HG02588 (cell line): ENCODE results near the gene ADAMTSL1.

Experiments used
- ATAC-seq: cut with Tn5 transposase; IDR thresholded peaks from one replicate; pipeline ENCODE4 v1.9.1; 2021; ENCODE audit warnings: mild to moderate bottlenecking, moderate library complexity; ENCODE audit not compliant: unreplicated experiment

Gene ADAMTSL1

GRCh38 chr9:18639911-18640310, 166.0 kb downstream of the ADAMTSL1 start:
- ATAC-seq = no peak

- ATAC-seq = no peak
Observed at GRCh38 chr9:18658804-18659705, 185.1 kb downstream of the ADAMTSL1 start.

GRCh38 chr9:18660001-18660400, 186.0 kb downstream of the ADAMTSL1 start:
- ATAC-seq = no peak

- ATAC-seq = no peak
Observed at GRCh38 chr9:18662320-18662719, 188.4 kb downstream of the ADAMTSL1 start.

- no peak for ATAC-seq
Observed at GRCh38 chr9:18665947-18666346, 192.0 kb downstream of the ADAMTSL1 start.

- ATAC-seq = no peak
Observed at GRCh38 chr9:18666348-18666747, 192.4 kb downstream of the ADAMTSL1 start.

- ATAC-seq = no peak
Observed at GRCh38 chr9:18666986-18667772, 193.2 kb downstream of the ADAMTSL1 start.

GRCh38 chr9:18668944-18669343, 195.0 kb downstream of the ADAMTSL1 start:
- ATAC-seq = no peak

- no peak for ATAC-seq
Observed at GRCh38 chr9:18672706-18673105, 198.8 kb downstream of the ADAMTSL1 start.

- no peak for ATAC-seq
Observed at GRCh38 chr9:18673179-18673578, 199.2 kb downstream of the ADAMTSL1 start.

GRCh38 chr9:18675332-18675731, 201.4 kb downstream of the ADAMTSL1 start:
- no peak for ATAC-seq

- ATAC-seq = no peak
Observed at GRCh38 chr9:18675973-18676372, 202.0 kb downstream of the ADAMTSL1 start.

GRCh38 chr9:18676525-18676924, 202.6 kb downstream of the ADAMTSL1 start:
- no peak for ATAC-seq

GRCh38 chr9:18678821-18679590, 205.1 kb downstream of the ADAMTSL1 start:
- no peak for ATAC-seq

GRCh38 chr9:18682907-18683306, 209.0 kb downstream of the ADAMTSL1 start:
- no peak for ATAC-seq

- ATAC-seq = no peak
Observed at GRCh38 chr9:18683312-18683711, 209.4 kb downstream of the ADAMTSL1 start.

GRCh38 chr9:18683851-18684250, 209.9 kb downstream of the ADAMTSL1 start:
- no peak for ATAC-seq

GRCh38 chr9:18684593-18685317, 210.8 kb downstream of the ADAMTSL1 start:
- ATAC-seq = no peak

- ATAC-seq = no peak
Observed at GRCh38 chr9:18688581-18689565, 214.9 kb downstream of the ADAMTSL1 start.
